Cerebellar cortex (tissue), 1 donor: ENCODE results near the gene CAPSL.
"Not testable (repeated sequence)": the region's sequence is repeated elsewhere in the genome, so short reads cannot be mapped to it uniquely, and the experiment has no call there.

ENCODE experiments used
- DNase-seq: peaks from one replicate; pipeline ENCODE4 v3.0.0-alpha.2; 2015; ENCODE audit warnings: low spot score

The CAPSL gene

GRCh38 chr5:35904443-35905132, 33.8 kb downstream of the CAPSL start:
- DNase-seq: no peak

GRCh38 chr5:35903631-35904203, 34.7 kb downstream of the CAPSL start:
- DNase-seq: no peak

GRCh38 chr5:35902046-35902672, 36.3 kb downstream of the CAPSL start:
- DNase-seq: no peak

- no peak for DNase-seq
Observed at GRCh38 chr5:35900972-35901695, 37.3 kb downstream of the CAPSL start.

- DNase-seq: no peak
Observed at GRCh38 chr5:35899800-35900199, 38.6 kb downstream of the CAPSL start.

GRCh38 chr5:35898952-35899660, 39.3 kb downstream of the CAPSL start:
- DNase-seq: no peak

GRCh38 chr5:35894131-35894530, 44.3 kb downstream of the CAPSL start:
- no peak for DNase-seq

- not testable (repeated sequence) for DNase-seq
Observed at GRCh38 chr5:35892799-35893198, 45.6 kb downstream of the CAPSL start.

- no peak for DNase-seq
Observed at GRCh38 chr5:35890021-35891020, 48.1 kb downstream of the CAPSL start.

GRCh38 chr5:35887321-35888100, 50.9 kb downstream of the CAPSL start:
- DNase-seq: no peak

GRCh38 chr5:35886381-35886780, 52.0 kb downstream of the CAPSL start:
- no peak for DNase-seq

GRCh38 chr5:35884773-35885172, 53.6 kb downstream of the CAPSL start:
- DNase-seq: no peak

- DNase-seq: no peak
Observed at GRCh38 chr5:35884191-35884769, 54.1 kb downstream of the CAPSL start.

- no peak for DNase-seq
Observed at GRCh38 chr5:35881758-35882157, 56.7 kb downstream of the CAPSL start.

GRCh38 chr5:35880156-35880555, 58.3 kb downstream of the CAPSL start:
- no peak for DNase-seq

- DNase-seq: no peak
Observed at GRCh38 chr5:35879649-35880048, 58.8 kb downstream of the CAPSL start.

GRCh38 chr5:35879096-35879495, 59.3 kb downstream of the CAPSL start:
- DNase-seq: no peak

GRCh38 chr5:35878079-35878478, 60.3 kb downstream of the CAPSL start:
- DNase-seq: no peak

- no peak for DNase-seq
Observed at GRCh38 chr5:35877655-35878054, 60.8 kb downstream of the CAPSL start.

GRCh38 chr5:35876922-35877321, 61.5 kb downstream of the CAPSL start:
- DNase-seq: no peak
